ENCODE measurements around the gene FAM20A.

FAM20A gene

DNA sequence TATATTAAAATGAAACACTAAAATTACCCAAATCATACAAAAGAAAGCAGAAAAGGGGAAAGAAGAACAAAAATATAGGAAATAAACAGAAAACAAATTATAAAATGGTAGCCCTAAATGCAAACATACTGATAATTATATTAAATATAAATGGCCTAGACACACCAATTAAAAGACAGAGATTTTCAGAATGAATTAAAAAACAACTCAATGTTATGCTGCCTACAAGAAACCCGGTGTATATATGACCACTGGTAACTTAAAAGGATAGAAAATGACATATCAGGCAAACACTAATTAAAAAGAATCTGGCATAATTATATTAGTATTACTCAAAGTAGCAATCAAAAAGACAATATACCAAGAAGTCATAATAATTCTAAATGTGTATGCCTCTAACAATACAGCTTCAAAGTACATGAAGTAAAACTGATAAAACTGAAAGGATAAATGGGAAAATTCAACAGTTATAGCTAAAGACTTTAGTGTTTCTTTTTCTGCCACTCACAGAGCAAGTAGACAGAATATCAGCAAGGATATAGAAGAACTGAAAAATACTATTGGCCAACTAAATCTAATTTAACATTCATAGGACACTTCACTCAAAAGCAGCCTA lies 7.5 kb upstream of the FAM20A start:
- no peak for DNase-seq

DNA sequence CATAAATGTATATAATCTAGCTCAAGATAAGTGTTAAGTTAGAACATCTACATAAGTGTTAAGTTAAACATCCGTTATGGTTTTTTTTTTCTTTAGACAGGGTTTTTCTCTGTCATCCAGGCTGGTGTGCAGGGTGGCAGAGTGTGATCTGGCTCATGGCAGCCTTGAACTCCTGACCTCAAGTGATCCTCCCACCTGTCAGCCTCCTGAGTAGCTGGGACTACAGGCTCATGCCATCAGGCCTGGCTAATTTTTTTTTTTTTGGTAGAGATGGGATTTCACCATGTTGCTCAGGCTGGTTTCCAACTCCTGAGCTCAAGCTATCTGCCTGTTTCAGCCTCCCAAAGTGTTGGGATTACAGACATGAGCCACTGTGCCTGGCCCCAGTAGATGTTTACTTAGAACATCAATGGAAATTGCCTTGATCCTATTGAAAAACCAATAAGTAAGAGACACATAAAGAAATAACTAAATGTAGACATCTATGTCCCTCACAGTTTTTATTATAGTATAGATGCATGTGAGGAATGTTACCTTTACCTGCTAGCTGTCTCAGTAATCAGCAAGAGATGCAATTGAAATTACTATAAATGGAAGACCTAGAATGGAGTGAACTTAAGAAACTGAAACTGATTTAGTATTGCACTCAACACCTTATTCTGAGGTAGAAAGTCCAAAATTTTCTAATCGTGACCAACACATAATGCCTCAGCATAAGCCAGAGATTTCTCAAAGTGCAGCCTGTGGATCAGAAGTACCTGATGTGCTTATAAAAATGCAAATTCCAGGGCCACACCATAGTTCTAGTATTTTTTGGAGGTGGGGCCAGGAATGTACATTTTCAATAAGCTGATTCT lies 5.5 kb upstream of the FAM20A start:
- DNase-seq, result no peak

DNA sequence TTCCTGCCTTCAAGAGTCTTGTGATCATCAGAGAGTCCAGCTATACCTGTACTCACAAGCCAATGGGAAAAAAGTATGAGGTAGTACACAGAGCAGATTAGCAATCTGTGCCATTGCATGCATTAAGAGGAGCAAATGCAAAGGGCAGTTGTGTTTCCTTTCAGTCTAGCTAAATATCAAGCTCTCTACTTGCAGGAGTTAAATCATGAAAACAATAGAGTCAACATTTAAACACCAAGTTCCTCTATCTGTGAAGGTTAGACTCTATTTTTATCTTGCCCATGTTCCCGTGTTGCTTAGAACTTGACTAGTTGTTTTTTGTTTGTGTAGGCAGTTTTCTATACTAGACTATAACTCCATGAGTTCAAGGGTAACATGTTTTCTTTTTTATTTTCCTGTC lies 4.7 kb upstream of the FAM20A start:
- no peak for DNase-seq

- peak; percentile 41 to 62 for DNase-seq
Observed at GRCh38 chr17:68603656-68604055, 2.5 kb upstream of the FAM20A start.

- DNase-seq, result peak; percentile 95 to 99
Observed at GRCh38 chr17:68603027-68603426, 1.9 kb upstream of the FAM20A start.

- DNase-seq, result peak; percentile 33 to 58
Observed at GRCh38 chr17:68602289-68602688, 1.1 kb upstream of the FAM20A start.

DNA sequence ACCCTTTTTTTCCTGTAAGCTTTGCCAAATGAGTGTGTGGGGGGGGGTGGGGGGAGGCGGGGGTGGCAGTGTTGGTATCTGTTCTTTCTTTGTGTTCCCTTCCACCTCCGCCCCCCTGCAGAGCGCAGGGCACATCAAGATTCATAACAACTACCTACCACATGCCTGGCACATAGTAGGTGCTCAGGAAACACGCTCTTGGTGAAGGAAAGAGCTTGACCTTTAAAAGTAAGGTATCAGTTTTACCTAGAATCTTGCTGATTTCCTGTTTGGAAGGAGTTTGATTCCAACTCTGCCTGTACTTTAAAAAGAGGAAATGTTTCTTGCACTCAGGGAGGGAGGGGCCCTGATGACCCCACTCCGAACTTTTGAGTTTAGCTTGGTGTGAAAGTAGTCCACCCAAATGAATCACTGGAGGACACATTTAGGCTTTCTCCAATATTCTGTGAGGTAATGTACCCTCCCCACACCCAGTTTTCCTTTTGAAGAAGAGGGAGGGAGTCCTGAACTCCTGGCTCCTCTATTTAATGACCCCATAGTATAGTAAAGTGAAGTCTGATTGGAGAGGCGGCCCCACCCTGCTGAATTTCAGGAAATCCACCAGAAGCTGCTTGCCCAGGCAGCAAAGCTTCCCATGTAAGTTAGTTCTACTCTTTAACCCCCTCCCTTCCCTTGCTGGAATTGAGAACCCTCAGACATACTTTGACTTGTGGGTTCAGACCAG lies 560 bp upstream of the FAM20A start:
- DNase-seq, result peak; percentile 44 to 71

DNA sequence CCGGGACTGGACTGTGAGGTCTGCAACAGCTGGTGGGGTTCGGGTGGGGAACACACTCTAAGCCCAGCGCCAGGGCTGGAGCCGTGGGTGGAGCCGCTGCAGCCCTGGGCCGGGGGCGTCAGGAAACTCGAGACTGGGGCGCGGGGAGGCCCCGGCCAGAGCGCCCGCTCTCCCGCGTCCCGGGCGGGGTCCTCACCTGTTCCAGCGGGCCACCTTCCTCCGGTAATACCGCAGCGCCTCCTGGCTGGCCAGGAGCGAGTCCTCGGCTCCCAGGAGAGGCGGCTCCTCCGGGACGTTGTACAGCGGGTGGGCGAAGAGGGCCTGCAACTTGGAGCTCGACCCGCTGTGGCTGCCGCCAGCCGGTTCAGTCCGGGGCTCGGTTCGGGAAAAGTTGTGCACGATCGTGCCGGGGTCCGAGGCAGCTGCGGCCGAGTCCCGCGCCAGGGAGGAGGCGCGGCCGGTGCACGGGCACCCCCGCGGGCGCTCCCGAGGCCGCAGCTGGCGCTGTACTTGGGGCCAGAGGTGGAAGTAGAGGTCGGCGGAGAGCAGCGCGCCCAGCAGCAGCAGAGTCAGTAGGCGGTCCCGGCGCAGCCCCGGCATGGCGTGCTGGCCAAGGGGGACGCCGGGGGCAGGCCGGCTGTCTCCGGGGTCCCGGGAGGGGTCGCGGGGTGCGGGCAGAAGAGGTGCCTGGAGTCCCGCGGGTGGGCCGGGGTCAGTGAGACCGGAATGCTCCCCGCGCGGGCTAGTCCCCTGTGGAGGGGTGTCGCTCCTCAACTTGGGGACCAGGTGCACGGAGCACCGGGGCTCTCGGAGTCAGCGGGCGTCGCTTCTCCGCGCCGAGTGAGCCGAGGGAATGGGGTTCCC lies 868 bp downstream of the FAM20A start:
- peak; percentile 44 to 53 for DNase-seq

DNA sequence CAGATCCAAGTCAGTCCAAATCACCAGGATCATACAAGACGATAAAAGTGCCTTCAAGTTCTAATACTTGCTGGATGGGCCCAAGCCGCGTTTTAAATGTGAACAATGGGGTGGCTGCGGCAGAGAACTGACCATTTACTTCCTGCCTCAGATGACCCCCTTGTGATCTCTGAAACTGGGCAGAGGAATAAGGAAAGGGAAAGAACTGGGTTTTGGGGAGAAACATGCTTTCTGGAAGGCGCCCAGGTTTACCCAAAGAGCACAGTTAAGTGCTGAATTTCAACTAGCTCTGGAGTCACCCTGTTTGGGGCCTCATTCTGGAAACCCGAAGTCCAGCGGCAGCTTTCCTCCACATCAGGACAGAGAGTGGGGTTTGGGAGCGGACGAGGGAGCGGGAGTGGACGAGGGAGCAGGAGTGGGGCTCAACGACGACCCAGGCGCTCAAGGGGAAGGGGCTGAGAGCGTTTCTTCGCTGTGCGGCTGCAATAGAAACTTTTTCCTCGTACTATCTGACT lies 1.6 kb downstream of the FAM20A start:
- no peak for DNase-seq

DNA sequence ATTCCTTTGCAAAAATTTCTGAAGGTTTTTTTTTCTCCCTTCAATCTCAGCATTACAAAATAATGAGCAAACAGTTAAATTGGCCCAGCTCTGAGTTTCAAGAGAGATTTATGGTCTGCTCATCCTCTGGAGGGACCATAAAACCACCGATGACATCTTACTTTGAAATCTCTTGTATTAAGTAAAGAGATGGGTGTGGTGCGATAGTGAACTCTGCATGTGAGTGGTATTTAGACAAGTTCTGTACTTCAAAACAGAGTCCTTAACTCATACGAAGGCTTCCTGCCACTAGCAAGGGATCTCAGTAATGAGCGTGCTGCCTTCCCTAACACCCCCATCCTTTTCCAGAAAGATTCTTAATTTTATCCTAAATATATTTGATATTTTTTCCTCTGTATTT lies 2.1 kb downstream of the FAM20A start:
- DNase-seq, result peak in 1 of 2 donors; percentile 38

GRCh38 chr17:68598545-68598961 lies 2.6 kb downstream of the FAM20A start:
- no peak for DNase-seq

DNA sequence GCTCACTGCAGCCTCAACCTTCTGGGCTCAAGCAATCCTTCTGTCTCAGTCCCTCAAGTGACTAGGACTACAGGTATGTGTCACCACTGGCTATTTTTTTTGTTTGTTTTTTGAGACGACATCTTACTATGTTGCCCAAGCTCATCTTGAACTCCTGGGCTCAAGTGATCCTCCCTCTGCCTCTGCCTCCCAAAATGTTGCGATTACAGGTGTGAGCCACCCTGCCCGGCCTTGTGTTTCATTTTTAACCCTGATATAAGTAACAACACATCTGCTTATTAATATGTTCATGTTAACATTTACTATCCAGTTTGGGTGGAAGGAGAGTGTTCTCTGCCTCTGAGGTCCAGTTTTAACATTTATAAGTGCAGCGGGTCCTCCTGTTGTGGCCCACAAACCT lies 3.1 kb downstream of the FAM20A start:
- DNase-seq, result no peak

- DNase-seq, result no peak
Observed at GRCh38 chr17:68596411-68596945, 4.7 kb downstream of the FAM20A start.

GRCh38 chr17:68595986-68596385 lies 5.2 kb downstream of the FAM20A start:
- no peak for DNase-seq

GRCh38 chr17:68595496-68595895 lies 5.7 kb downstream of the FAM20A start:
- DNase-seq, result peak in 1 of 2 donors; percentile 43

GRCh38 chr17:68594552-68594951 lies 6.6 kb downstream of the FAM20A start:
- DNase-seq, result no peak

DNA sequence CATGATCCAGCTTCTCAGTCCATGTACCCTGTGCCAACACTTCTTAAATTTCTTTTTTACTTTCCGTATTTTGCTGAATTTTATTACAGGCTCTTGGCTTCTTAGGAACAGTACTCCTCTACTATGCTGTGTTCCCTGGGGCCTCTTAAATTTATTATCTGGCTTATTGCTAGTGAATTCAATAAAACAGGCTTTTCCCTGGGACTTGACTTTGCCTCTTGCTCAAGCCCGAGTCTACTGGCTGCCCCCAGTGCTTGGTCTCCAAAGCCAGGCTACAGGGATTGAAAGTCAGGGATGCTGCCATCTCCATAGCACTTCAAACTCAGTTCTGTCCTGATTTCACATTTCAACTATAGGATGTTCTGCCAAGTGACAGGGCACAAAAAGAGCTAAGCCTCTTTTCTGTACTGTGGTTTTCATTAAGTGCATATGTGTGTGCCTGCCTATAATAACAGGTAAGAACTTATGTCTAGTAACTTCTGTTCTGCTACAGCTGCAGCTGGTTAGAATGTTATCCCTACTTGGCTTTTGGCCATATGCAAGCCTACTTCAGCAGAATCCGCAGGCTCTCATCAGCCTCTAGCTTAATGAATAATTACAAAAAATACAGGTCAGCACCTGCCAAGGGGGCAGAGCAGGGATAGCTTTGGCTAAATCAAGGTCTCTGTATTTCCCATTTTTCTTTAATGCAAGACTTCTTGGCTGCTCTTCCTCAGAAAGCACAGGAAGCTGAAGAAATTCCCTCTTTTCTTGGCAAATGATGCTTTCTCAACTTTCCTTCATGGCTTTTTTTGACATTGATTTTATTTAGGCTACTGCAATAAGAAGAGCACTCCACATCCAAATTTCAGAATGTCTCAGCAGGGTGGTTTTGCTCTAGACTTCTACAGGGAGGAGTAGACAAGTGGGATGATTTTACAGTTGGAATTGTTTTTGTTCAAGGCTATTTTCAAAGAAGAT lies 8.2 kb downstream of the FAM20A start:
- DNase-seq, result no peak

DNA sequence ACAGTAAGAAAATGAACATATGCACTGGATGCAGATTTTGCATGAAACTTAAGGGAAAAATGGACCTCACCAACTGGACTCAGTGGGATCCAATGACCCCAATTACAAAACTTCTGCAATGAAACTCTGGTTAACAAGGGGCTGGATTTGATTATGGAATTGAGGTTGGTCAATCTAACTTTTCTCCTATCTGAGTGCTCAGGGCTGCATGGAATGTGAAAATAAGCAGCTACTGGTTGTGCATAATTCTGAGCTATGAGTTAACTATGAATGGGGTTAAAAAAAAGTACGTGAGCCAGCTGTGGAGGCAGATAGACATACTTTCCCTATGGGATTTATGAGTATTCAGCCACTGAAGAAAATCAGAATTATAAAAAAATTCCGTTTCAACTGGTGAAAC lies 9.2 kb downstream of the FAM20A start:
- no peak for DNase-seq

GRCh38 chr17:68591583-68591982 lies 9.6 kb downstream of the FAM20A start:
- peak; percentile 54 to 65 for DNase-seq

GRCh38 chr17:68589086-68589485 lies 12.1 kb downstream of the FAM20A start:
- DNase-seq, result no peak

DNA sequence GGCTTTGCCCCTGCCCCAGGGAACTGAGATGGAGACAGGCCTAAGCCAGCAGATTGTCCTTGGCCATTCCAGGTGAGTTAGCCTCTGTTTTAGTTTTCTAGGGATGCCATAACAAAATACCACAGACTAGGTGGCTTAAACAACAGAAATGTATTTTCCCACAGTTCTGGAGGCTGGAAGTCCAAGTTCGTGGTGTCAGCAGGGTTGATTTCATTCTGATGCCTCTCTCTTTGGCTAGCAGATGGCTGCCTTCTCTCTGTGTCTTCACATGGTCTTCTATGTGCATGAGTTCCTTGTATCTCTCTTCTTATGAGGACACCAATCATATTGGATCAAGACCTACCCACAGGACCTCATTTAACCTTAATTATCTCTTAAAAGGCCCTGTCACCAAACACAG lies 12.8 kb downstream of the FAM20A start:
- no peak for DNase-seq

Data from inflammatory macrophage treated with lipopolysaccharide for 1 hour (primary cell).